HG03432 (cell line): ENCODE data around the gene TMEM170A.

Experiments used
- ATAC-seq: cut with Tn5 transposase; IDR thresholded peaks from one replicate; pipeline ENCODE4 v1.9.1; 2021; ENCODE audit warnings: mild to moderate bottlenecking, moderate library complexity; ENCODE audit not compliant: unreplicated experiment

TMEM170A gene

DNA sequence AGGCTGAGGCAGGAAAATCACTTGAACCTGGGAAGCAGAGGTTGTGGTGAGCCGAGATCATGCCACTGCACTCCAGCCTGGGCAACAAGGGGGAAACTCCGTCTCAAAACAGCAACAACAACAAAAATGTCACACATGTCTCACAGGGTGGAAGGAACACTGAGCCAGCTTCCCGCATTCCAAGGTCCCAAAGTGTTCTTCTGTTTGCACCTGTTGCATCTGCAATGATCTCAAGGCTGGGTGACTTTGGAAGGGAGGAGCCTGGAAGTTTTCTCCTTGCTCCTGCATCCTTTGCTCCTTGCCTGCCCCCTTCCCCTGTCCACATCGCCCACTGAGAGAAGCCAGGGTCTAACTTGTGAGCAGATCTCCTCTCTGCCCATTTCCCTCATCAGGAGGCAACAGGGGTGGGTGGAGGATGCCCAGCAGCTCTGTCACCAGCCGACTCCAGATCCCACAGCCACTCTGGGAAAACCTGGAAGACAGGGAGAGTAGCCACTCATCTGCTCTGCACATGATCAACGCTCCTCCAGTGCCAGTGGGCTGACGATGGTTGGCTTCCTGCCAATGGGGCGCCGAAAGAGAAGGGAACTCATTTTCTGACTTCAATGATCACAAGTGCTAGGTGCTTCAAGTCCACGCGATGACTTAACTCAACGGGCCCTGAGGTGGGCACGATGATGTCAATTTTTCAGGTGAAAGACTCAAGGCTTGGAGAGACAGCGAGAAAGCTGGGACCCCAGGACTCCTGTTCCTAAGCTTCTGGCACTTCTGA, 18.1 kb upstream of the TMEM170A start:
- no peak for ATAC-seq

DNA sequence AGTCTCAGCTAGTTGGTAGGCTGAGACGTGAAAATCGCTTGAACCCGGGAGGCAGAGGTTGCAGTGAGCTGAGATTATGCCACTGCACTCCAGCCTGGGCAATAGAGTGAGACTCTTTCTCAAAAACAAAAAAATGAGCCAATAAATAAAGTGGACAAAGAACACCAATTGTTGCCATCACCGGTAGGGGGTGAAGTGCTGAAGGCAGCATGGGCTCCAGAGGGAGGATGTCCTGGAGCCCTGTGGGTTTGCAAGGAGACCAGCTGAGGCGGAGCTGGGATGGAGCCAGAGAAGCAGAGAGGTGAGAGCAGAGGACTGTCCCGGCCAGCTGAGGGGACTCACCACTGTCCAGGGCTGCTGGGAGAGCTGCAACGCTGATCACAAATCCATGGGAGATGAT, 17.0 kb upstream of the TMEM170A start:
- ATAC-seq = no peak

DNA sequence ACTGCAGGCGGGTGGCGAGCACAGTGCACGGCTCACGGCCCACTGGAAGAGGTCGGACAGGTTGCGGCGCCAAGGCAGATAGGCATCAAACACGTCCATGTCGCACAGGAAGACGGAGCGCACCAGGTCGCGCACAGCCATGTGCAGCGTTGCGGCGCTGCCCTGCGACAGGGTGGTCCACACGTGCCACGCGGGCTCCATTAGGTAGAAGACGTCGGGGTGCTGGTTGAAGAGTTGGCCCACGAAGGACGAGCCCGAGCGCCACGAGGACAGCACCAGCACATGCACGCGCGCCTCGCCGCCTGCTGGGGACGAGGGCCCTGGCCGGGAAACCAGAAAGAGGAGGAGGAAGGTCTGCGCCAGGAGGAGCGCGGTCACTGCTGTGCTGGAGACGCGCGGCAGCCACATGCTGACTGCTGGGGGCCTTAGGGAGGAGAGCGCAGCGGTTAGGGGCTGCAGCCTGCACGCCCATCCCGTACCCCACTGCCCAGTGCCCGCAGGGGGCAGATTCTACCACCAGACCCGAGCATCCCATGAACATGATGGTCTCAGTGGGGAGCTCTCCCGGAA, 15.0 kb upstream of the TMEM170A start:
- no peak for ATAC-seq

DNA sequence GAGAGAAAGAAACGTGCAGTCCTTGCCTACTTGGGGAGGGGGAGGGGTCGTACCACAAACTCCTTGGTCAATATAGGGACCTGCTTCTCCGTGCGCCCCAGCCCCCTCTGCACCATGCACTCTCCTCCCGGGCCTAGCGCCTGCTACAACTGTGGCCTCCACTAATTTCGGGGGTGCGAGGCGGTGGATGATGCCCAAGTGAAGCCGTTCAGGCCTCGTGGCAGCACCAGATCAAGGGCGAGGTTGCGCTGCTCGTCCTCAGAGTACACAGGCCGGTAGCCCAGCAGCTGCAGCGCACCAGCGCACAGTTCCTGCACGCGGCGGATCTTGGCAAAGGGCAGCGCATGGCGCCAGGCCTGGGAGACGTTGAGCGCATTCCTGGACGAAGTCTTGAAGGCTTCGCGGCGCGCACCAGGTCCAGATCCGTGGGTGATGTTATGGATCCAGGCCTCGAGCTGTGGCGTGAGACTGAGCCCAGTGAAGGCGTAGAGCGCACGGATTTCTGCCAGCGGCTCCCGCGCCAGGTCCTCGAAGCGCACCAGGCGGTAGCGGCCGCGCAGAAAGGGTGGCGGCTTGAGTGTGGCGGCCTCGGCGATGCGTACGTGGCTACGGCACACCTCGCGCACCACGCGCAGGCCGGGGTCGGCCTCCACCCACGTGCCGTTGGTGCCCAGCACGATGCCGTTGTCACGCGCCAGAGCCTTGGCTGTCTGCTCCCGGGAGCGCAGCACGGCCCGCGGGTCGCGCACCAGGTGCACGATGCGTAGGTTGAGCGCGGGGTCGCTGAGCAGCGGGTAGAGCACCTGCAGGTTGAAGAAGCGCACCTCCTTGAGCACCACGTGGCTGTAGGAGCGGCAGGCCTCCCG, 14.2 kb upstream of the TMEM170A start:
- no peak for ATAC-seq

DNA sequence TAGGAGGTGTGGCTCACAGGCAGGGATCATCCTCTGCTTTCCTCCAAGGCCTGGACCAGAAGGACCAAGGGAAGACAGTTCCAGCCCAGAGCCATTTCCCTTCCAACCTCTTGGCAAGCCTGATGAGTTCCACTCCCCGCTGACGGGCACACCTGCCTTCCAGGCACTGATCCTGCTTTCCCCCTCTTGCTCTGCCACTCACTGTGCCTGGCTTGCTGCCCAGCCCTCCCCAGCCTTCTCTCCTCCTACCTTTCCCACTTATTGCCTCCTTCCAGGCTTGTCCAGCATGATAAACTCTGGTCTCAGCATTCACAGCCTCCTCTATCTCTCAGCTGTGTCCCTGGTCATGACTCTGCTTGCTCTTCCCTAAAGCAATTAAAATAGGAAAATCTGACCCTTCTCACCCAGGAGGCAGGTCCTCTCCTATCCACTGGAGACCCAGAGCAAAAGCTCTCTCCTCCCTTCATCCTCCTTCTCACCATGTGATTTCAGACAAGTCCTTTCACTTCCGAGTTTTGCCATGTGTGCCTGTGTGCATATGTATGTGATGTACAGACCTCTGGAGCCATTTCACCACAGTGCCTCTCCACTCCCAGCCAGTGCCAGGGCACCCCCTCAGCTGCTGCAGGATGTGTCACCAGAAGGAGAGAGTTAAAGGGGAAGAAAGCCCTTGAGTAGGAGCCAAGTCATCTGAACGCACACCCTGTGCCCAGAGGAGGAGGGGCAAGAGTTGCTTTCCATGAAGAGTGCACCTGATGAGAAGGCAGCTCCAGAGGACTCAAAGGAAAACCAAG, 13.4 kb upstream of the TMEM170A start:
- ATAC-seq = peak; percentile 51

DNA sequence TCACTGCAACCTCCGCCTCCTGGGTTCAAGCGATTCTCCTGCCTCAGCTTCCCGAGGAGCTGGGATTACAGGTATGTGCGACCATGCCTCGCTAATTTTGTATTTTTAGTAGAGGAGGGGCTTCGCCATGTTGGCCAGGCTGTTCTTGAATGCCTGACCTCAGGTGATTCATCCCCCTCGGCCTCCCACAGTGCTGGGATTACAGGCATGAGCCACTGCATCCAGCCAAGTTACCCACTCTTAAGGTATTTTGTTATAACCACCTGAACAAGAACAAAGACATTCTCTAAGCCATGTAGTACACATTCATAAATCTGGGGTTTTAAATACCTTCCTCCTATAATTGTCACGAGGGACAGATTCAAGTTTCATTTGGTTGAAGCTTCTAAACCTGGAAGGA, 12.3 kb upstream of the TMEM170A start:
- ATAC-seq = no peak

DNA sequence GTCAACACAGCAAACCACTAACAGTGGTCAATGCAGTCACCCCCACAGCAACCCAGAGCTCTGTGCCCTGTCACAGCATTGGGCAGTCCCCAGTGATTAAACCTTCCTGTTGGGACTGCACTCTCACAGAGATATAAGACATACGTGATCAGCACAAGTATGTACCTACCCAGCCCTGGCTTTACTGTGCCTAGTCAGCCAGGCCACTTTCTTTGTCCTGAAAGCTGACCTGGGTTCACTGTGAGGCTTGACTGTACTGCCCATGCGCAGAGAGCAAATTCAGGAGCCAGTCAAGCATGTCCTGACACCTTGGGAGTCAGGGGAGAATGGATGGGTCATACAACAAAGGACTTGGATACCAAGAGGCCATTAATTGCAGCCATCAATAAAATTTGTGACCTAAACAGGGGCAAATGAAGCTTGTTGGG, 10.9 kb upstream of the TMEM170A start:
- no peak for ATAC-seq

DNA sequence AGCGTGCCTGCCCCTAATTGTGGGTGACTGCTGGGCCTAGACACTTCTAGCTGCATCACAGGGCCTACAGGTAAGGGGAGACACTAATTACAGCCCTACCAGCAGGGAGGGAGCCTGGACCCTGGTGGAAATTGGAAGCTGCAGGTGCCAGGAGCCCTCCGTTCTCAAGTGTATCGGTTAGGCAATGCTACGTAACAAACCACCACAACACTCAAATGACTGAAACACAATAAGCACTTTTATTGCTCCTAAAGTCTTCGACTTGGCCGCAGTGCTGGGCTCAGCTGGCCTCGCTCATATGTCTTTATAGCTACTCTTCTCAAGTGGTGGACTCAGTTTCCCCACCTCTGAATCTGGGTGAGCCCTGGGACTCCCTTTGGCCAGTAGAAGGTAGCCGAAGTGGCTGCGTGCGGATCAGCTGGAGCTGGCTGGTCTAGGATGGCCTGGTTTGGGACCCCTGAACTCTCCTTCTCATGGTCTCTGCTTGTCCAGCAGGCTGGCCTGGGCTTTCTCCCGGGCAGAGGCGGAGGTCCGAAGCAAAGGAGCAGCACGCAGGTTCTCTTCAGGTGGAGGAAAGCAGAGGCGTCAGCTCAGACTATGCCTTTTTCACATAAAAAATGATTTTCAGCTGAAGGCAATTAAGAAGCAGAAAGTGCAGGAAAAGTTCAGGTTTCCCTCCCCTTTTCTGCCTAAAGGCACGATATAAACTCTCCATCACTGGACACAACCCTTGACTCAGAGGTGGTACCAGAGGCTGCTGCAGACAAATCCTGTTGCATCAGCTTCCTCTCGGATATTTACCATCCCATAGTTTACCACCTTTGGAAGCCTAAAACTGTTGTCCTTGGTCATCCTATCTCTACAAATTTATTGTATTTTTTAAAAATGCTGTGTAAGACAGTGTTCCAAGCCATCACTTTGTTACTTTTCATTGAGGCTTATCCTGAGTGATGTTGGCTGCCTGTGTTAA, 8.7 kb upstream of the TMEM170A start:
- no peak for ATAC-seq

DNA sequence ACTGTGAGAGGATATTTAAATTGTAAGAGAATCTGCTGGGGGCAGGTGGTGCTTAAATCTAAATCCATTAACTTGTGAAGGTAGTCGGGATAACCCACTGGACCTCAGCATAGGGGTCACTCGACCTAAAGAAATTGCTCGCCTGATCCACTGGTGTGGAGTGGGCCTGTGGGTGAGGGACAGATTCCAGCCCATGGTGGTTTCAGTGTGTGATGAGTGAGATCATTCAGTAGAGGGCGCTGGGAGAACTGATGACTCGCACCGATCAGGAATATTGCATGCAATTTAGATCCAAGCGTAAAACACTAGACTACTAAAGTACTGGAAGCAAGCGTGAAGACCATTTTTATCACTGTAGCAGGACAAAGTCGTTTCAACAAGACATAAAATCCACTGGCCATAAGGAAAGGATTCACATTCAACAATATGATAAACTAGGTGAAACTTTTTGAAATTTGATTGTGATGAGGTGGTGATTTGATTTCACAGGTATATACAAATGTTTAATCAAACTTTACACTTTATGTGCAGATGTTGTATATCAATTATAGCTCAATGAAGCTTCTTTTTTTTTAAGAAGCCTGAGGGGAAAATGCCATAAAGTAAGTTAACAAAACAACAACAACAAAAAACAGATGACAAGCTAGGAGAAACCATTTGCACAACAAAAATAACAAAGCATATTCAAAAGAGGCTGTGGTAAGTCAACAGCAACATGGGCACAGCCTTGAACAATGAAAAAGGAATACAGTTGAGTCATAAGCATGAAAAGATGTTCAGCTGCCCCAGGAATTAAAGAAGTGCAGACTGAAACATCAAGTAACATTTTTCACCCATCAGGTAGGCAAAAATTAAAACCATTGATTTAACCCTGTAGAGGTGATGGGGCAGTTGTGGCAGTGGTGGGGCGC, 7.5 kb upstream of the TMEM170A start:
- peak; percentile 78 for ATAC-seq

DNA sequence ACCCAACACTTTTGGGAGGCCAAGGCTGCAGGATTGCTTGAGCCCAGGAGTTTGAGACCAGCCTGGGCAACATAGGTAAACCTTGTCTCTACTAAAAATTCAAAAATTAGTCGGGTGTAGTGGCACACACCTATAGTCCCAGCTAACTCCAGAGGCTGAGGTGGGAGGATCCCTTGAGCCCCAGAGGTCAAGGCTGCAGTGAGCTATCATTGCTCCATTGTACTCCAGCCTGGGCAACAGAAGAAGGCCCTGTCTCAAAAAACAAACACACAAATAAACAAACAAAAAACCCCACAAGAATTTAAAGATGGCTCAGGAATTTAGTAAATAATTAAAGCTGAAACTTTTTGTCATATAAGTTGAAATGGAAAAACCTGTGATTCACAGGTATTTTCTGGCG, 2.3 kb upstream of the TMEM170A start:
- ATAC-seq = no peak

DNA sequence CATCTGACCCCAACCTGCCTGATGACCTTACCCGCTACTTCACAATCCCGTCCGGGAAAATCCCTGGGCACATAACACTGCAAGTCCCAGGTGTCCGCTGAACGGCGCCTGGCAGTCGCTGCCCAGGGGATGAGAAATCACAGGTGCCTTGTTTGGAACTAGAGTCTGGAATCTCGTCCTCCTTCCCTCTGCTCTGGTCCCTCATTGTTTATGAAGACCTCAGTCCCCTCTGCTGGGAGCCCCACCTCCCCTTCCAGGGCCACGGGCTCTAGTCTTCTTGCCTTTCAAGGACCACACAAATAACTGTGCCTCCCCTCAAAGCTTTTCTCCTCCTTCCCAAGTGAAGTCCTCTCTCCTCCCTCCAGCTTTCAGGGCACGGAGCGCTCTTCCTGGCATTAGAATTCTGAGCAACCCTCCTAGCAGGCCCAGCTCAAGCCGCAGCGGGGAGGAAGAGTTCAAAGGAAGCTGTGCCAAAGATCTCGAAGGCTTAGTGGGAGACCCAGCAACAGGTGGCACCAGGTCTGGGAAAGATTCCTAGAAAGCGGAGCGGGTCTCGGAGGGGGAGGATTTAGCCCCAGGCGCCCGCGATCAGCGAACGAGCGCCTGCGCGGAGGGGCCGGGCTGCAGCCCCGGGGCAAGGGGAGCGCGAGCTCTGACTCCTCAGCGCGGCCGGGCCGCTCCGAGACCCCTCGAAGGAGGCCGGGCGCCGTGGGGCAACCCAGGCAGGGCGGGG, 934 bp downstream of the TMEM170A start:
- peak; percentile 24 for ATAC-seq

DNA sequence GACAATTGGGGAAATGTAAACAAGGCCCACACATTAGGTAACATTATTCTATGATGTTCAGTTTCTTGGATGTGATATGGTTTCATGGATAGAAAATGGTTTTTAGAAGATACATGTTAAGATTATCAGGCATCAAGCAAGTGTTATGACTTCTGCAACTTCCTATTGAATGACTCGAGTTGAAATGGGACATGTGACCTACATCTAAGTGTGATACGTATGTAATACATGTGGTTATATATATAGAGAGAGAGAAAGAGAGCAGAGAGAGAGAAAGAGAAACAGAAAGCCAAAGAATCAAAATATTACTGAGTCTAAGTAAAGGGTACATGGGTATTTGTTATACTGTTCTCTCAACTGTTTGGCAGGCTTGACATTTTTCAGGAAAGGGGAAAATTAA, 1.7 kb downstream of the TMEM170A start:
- no peak for ATAC-seq

DNA sequence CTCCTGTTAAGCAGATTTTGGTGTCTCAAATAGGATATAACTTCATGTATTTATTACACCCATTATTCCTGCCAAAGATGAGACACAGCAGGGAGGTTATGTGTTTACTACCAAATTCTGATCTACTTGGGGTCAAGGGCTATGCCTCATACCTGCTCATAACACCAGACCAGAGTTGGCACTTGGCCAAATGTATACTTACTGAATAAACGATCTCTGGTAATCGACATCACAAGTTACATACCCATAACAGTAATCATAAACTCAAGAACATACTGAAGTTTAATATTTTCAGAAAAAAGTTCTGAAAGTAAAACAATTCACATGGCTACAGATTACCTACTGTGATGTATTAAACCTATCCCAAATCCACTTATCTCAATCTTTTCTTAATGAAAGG, 2.9 kb downstream of the TMEM170A start:
- no peak for ATAC-seq

DNA sequence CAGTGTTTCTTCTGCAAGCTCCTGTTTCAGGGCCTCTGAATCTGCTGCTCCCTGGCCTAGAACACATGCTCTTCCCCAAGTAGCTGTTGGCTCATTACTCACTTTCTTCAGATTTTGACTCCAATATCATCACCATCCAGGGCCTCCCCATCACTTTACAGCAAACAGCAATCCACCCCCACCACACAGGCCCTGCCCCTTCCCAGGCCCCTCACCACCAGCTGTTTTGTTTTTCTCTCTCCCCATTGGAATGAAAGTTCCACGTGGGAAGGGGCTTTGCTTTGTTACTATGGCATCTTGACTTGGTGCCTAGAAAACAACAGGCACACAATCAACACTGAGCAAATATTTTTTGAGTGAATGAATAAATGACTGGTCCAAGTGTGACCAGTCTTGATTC, 4.0 kb downstream of the TMEM170A start:
- ATAC-seq = no peak

DNA sequence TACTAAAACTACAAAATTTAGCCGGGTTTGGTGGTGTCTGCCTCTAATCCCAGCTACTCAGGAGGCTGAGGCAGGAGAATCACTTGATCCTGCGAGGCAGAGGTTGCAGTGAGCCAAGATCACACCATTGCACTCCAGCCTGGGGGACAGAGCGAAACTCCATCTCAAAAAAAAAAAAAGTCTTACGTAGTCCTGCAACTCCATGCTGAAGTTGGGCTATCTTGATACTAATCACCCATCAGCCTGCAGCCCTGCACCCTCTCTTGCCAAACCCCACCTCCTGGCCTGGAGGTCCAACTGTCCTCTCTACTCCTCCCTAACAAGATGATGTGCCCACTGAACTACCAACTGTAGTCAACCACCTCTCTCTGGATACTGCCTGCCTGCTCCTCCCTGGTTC, 4.8 kb downstream of the TMEM170A start:
- ATAC-seq = no peak

DNA sequence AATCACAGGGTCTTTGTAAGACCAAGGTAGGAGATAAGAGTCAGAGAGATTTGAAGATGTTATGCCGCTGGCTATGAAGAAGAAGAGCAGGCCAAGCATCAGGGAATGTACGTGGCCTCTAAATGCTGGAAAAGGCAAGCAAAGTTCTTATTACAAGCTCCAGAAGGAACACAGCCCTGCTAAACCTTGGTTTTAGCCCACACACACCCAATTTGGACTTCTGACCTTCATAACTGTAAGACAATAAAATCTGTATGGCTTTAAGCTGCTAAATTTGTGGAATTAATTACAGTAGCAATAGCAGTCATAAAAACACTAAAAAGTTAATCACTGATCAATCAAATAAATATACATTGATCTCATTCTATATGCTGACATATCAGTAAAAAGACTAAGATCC, 6.0 kb downstream of the TMEM170A start:
- no peak for ATAC-seq

DNA sequence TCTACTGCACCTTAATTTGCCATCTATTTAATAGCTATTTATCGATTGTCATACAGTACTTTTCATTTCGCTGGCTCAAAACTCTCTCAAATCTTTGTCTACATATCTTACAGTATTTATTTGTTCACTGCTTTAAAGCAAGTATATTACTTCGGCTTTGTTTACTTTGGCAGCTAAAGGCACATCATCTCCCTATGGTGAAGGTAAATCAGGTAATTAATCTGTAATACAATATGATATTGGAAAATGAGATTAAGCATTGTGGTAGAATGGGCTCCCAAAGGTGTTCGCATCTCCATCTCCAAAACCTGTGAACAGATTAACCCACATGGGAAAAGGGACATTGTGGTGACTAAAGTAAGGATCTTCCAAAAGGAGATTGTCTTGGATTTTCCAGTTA, 6.5 kb downstream of the TMEM170A start:
- no peak for ATAC-seq

DNA sequence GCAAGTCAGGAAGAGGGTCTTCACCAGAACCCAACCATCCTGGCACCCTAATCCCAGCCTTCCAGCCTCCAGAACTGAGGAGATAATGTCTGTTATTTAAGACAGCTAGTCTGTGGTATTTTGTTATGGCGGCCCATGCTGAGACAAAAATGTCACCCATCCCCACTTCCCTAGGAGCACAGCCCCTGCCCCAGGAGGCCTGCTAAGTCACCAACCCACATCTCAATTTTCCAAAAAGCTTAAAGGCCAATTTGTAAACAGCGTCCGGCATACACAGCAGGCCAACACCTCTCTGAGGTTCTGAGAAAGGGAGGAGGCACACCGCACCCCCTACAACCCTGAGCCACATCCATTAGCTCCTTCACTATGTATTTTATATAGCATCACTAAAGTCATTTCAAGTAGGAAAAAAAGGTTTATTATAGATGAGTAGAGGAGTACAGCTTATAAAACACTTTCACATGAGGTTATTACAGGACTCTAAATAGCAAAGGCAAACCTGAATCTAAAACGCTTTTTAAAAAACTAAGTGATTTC, 6.9 kb downstream of the TMEM170A start:
- no peak for ATAC-seq
